A673 (cell line): Measurements from ENCODE around the gene TPSD1. TPM values are rescaled to one million over a fixed set of nuclear protein-coding genes. Genes with fewer than 3 reads are reported as not detected.

Source experiments
- BruUV-seq: library from RNA; stranded (reverse); fragments of 400-500 nt; replicated peaks from 2 replicates; lab custom pipeline; 2021; lab: Mats Ljungman, UMichigan
- CTCF ChIA-PET: fragments of 300-600 bp; sonication (Branson Sonifier 250); formaldehyde crosslinking; loops from one replicate; lab custom pipeline; 2022; ENCODE audit warnings: antibody characterized with exemption; lab: Charles Lee
- POLR2A ChIA-PET: fragments of 300-600 bp; sonication (Branson Sonifier 250); formaldehyde crosslinking; loops from one replicate; lab custom pipeline; 2022; ENCODE audit warnings: antibody characterized with exemption; ENCODE audit not compliant: low non-redundant PET; lab: Charles Lee
- DNase-seq: peaks from one replicate; pipeline ENCODE4 v3.0.0-alpha.2; 2015; ENCODE audit warnings: low spot score
- H3K27ac ChIP-seq: fragments of 200-600 bp; sonication (generic); 2 replicates; pipeline ENCODE4 v1.5.1; 2016; ENCODE audit warnings: mixed run types, low read depth, mild to moderate bottlenecking, mixed read lengths, antibody characterized with exemption, low read length; ENCODE audit not compliant: poor library complexity, severe bottlenecking
- H3K27me3 ChIP-seq: fragments of 200-600 bp; sonication (generic); replicated peaks from 2 replicates; pipeline ENCODE4 v1.6.1; 2017; ENCODE audit warnings: mixed run types, low read depth, mild to moderate bottlenecking, mixed read lengths, antibody characterized with exemption, low read length; ENCODE audit not compliant: insufficient read depth, poor library complexity
- H3K36me3 ChIP-seq: fragments of 200-600 bp; sonication (generic); 2 replicates; pipeline ENCODE4 v1.6.1; 2016; ENCODE audit warnings: mixed run types, mild to moderate bottlenecking, mixed read lengths, antibody characterized with exemption, low read length; ENCODE audit not compliant: insufficient read depth, poor library complexity, severe bottlenecking
- H3K4me1 ChIP-seq: fragments of 200-600 bp; sonication (generic); 2 replicates; pipeline ENCODE4 v1.6.1; 2017; ENCODE audit warnings: mixed run types, mild to moderate bottlenecking, mixed read lengths, antibody characterized with exemption, low read length; ENCODE audit not compliant: insufficient read depth, poor library complexity, severe bottlenecking
- H3K4me3 ChIP-seq: fragments of 200-600 bp; sonication (generic); 2 replicates; pipeline ENCODE4 v1.5.1; 2016; ENCODE audit warnings: low read depth, mixed run types, mild to moderate bottlenecking, mixed read lengths, low read length; ENCODE audit not compliant: poor library complexity, severe bottlenecking
- H3K9me3 ChIP-seq: fragments of 200-600 bp; sonication (generic); 2 replicates; pipeline ENCODE4 v1.6.1; 2016; ENCODE audit warnings: mixed run types, low read depth, mild to moderate bottlenecking, mixed read lengths, antibody characterized with exemption, low read length; ENCODE audit not compliant: poor library complexity, severe bottlenecking
- EZH2 ChIP-seq: fragments of 200-600 bp; sonication (generic); IDR thresholded peaks from 2 replicates; pipeline ENCODE4 v1.6.1; 2017; ENCODE audit warnings: borderline replicate concordance, low read depth, mild to moderate bottlenecking, mixed read lengths, antibody characterized with exemption, low read length; ENCODE audit not compliant: poor library complexity, severe bottlenecking
- intact Hi-C: fragments of 100-400 bp; cut with micrococcal nuclease; formaldehyde crosslinking; loops from one replicate; pipeline ENCODE4 v1.10.0; 2022; ENCODE audit not compliant: unreplicated experiment
- total RNA-seq: library from RNA; stranded (reverse); gene quantifications from 2 replicates; pipeline ENCODE4 v1.2.3, GENCODE V29; 2021
- TF ChIP-seq, protein P1 (sequence below): fragments of 300-800, 200-600 bp; sonication (generic); conservative IDR thresholded peaks from 2 replicates; pipeline ENCODE4 v1.5.1; 2017; ENCODE audit warnings: low read depth, mild to moderate bottlenecking, antibody characterized with exemption, low read length, moderate library complexity, mixed read lengths

Gene TPSD1
- total RNA-seq, 1 experiment from 2014 or later: 2.3 TPM

DNA sequence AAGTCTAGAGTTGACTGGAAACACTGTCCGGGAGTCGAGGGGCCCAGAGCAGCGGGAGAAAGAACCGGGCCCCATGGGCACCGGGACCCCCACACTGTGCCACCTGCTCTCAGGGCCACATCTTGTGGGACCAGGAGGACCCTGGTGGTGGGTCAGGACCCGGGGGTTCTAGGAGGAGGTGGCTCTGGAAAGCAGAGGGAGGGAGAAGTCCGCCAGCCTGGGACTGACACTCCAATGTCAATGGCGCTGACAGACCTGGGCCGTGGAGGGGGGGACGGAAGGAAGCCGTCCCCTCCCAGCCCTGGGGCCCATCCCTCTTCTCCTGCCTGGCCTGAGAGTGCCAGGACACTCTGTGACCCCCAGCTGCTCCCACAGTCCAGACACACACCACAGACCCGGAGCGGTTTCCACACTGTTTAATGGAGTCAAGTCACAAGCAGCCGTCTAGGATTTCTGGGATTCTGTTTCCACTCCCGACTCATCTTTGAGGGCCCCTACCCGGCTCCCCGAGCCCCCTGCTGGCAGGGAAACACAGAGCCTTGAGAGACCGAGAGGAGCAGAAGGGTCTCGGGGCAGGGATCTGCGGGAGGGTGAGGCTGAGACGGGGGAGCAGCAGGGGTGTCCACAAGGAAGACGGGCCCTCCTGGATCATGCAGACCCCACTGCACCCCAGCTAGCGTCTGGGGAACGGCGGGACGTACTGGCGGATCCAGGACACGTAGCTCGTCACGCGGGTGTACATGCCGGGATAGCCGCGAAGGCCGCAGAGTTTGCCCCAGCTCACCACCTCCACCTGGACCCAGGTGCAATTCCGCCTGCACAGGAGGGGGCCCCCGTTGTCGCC lies 30.0 kb downstream of the TPSD1 start:
- no TSS peak for BruUV-seq
- no peaks in the 10 kb centered on the region for H3K36me3 ChIP-seq
- intact Hi-C loops: no loop called here
- H3K4me1 ChIP-seq: peaks cover 11% of the 10 kb centered on the region
- TF ChIP-seq, protein P1, sequence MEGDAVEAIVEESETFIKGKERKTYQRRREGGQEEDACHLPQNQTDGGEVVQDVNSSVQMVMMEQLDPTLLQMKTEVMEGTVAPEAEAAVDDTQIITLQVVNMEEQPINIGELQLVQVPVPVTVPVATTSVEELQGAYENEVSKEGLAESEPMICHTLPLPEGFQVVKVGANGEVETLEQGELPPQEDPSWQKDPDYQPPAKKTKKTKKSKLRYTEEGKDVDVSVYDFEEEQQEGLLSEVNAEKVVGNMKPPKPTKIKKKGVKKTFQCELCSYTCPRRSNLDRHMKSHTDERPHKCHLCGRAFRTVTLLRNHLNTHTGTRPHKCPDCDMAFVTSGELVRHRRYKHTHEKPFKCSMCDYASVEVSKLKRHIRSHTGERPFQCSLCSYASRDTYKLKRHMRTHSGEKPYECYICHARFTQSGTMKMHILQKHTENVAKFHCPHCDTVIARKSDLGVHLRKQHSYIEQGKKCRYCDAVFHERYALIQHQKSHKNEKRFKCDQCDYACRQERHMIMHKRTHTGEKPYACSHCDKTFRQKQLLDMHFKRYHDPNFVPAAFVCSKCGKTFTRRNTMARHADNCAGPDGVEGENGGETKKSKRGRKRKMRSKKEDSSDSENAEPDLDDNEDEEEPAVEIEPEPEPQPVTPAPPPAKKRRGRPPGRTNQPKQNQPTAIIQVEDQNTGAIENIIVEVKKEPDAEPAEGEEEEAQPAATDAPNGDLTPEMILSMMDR: no peak; the same call in 1 of the 2 replicates
- TF ChIP-seq EZH2: no peak
- ChIA-PET CTCF (no interaction called here), POLR2A (no interaction called here)
- no peak overlapping the region for H3K4me3 ChIP-seq
- H3K9me3 ChIP-seq: no peaks in the 10 kb centered on the region
- no peaks in the 10 kb centered on the region for H3K27me3 ChIP-seq
- no peak overlapping the region for H3K27ac ChIP-seq
- no peak for DNase-seq

DNA sequence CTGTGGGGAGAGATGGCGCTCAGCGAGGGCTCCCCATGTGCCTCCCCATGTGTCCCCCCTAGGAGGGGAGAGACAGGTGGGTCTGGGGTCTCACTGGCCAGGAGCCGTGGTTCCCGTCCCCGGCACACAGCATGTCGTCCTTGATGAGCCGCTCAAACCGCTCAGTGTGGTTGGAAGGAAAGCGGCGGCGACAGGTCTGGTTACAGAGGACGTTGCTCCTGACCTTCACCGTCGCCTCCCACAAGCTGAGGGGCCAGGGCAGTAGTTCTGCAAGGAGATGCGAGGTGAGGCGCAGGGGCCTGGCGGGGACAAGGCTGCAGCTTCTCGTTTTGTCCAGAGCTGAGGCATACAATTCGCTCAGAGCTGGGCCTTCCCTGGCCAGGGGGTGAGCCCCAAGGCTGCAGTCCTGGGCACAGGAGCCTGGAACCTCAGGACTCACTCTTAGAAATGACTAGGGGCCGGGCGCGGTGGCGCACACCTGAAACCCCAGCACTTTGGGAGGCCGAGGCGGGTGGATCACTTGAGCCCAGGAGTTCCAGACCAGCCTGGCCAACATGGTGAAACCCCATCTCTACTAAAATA lies 30.7 kb downstream of the TPSD1 start:
- no peak for DNase-seq
- no TSS peak for BruUV-seq
- H3K9me3 ChIP-seq: no peaks in the 10 kb centered on the region
- POLR2A ChIA-PET: no interaction called here
- no peak for TF ChIP-seq EZH2
- TF ChIP-seq, protein P1: no peak
- intact Hi-C loops: no loop called here
- H3K27me3 ChIP-seq: no peaks in the 10 kb centered on the region
- H3K4me1 ChIP-seq: peaks cover 11% of the 10 kb centered on the region
- CTCF ChIA-PET: no interaction called here
- no peak overlapping the region for H3K4me3 ChIP-seq
- no peaks in the 10 kb centered on the region for H3K36me3 ChIP-seq
- no peak overlapping the region for H3K27ac ChIP-seq

DNA sequence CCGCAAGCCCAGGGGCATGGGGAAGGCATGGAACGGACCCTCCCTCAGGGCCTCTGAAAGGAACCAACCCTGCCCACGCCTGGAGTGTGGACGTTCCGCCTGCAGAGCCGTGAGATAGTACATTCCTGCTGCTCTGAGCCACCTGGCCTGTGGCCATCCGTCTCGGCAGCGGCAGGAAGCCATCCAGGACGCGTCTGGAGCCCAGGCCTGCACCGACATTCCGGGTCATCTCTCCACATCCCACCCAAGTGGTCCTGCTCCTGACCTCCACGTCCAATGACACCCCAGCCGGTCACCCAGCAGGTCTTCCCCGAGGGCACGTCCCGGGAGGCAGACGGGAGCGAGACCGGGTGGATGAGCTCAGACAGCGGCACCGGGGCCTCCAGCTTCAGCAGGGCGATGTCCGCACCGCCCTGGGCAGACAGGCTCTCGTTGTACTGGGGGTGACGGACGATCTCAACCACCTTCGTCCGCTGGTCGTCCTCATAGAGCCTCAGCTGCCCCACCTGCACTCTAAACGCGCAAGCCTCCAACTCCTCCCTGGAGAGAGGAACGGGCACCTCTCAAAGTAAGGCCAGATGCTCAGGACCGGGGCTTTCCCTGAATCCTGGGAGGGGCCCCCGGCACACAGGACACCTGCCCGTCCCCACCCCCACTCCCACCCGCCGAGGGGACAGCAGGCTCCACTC lies 32.3 kb downstream of the TPSD1 start:
- ChIA-PET CTCF (no interaction called here), POLR2A (no interaction called here)
- no peaks in the 10 kb centered on the region for H3K9me3 ChIP-seq
- DNase-seq: no peak
- no peak overlapping the region for H3K27ac ChIP-seq
- no peak overlapping the region for H3K4me3 ChIP-seq
- intact Hi-C loops: no loop called here
- no peaks in the 10 kb centered on the region for H3K27me3 ChIP-seq
- H3K4me1 ChIP-seq: peaks cover 10% of the 10 kb centered on the region
- BruUV-seq: no TSS peak
- H3K36me3 ChIP-seq: no peaks in the 10 kb centered on the region
- TF ChIP-seq, protein P1: no peak
- no peak for TF ChIP-seq EZH2
